HCT116 (cell line): ENCODE results near the gene CTNND2. TPM values are rescaled to one million over a fixed set of nuclear protein-coding genes. Genes with fewer than 3 reads are reported as not detected.

Experiments used
- ATAC-seq: fragments of 200-7000 bp; cut with Tn5 transposase; 2 replicates; pipeline ENCODE4 v1.9.1; 2020; ENCODE audit warnings: mild to moderate bottlenecking, moderate library complexity
- BruUV-seq: library from RNA; stranded (reverse); fragments of 400-500 nt; replicated peaks from 2 replicates; lab custom pipeline; 2021; lab: Mats Ljungman, UMichigan
- CTCF ChIA-PET: fragments of 300-600 bp; sonication (Branson Sonifier 250); formaldehyde crosslinking; loops from one replicate; lab custom pipeline; 2021; ENCODE audit warnings: antibody characterized with exemption; lab: Charles Lee
- POLR2A ChIA-PET: fragments of 300-600, 350-600 bp; sonication (Branson Sonifier 250); formaldehyde crosslinking; loops from one replicate; lab custom pipeline; 2021; ENCODE audit warnings: antibody characterized with exemption; lab: Charles Lee
- RAD21 ChIA-PET, 2 experiments: fragments of 300-600 bp; sonication (Branson Sonifier 250); formaldehyde crosslinking; loops; one replicate each; lab custom pipeline; 2023; ENCODE audit warnings: low total read pairs in 2 of 2; ENCODE audit not compliant: uncharacterized antibody in 2 of 2, unreplicated experiment in 2 of 2, low non-redundant PET in 1 of 2; lab: Charles Lee
- DNase-seq: peaks from one replicate; pipeline ENCODE4 v3.0.0-alpha.2; 2010; ENCODE audit warnings: low read depth, low spot score
- H2AFZ ChIP-seq: fragments of 200-600 bp; shearing (Covaris generic), sonication (generic); 2 replicates; pipeline ENCODE4 v1.6.1; 2017; ENCODE audit warnings: low read depth, mixed run types, mixed read lengths, antibody characterized with exemption, low read length; ENCODE audit not compliant: poor library complexity, severe bottlenecking
- H3K27ac ChIP-seq: 2 replicates; pipeline ENCODE4 v1.5.1; 2012; ENCODE audit warnings: low read depth, low read length
- H3K27me3 ChIP-seq: fragments of 200-600 bp; sonication (generic); 2 replicates; pipeline ENCODE4 v1.6.1; 2016; ENCODE audit warnings: mixed run types, low read length, mixed read lengths; ENCODE audit not compliant: insufficient read depth
- H3K36me3 ChIP-seq, 2 experiments: fragments of 200-500 bp in 1 of 2; fragments of 200-600 bp in 1 of 2; sonication (Bioruptor generic) in 1 of 2; sonication (generic) in 1 of 2; 2 replicates each; pipeline versions ENCODE4 v1.5.1 to v1.6.1; 2014 to 2016; ENCODE audit warnings: low read length in 2 of 2, inconsistent platforms in 1 of 2, mixed read lengths in 1 of 2, mixed run types in 1 of 2; ENCODE audit not compliant: insufficient read depth in 2 of 2, control insufficient read depth in 1 of 2
- H3K4me1 ChIP-seq, 2 experiments: fragments of 200-600 bp in 1 of 2; sonication (generic) in 1 of 2; 2 replicates each; pipeline versions ENCODE4 v1.5.1 to v1.6.1; 2012 to 2017; ENCODE audit warnings: low read length in 2 of 2, inconsistent platforms in 1 of 2, mild to moderate bottlenecking in 1 of 2, mixed read lengths in 1 of 2, mixed run types in 1 of 2, moderate library complexity in 1 of 2; ENCODE audit not compliant: insufficient read depth in 2 of 2, control insufficient read depth in 1 of 2
- H3K4me2 ChIP-seq: fragments of 200-600 bp; sonication (generic); 2 replicates; pipeline ENCODE4 v1.6.1; 2017; ENCODE audit warnings: mixed run types, low read length, mixed read lengths
- H3K4me3 ChIP-seq, 2 experiments: fragments of 200-600 bp in 1 of 2; sonication (generic) in 1 of 2; replicated peaks in 1 of 2; 2 replicates each; pipeline ENCODE4 v1.5.1; 2011 to 2016; ENCODE audit warnings: low read length in 2 of 2, control low read depth in 1 of 2, low read depth in 1 of 2, mild to moderate bottlenecking in 1 of 2, mixed read lengths in 1 of 2, mixed run types in 1 of 2
- H3K79me2 ChIP-seq: fragments of 200-600 bp; sonication (generic); 2 replicates; pipeline ENCODE4 v1.6.1; 2017; ENCODE audit warnings: mild to moderate bottlenecking, mixed run types, low read length, moderate library complexity, mixed read lengths; ENCODE audit not compliant: insufficient read depth
- H3K9ac ChIP-seq: fragments of 200-600 bp; sonication (generic); 2 replicates; pipeline ENCODE4 v1.6.1; 2016; ENCODE audit warnings: low read length, mixed read lengths
- H3K9me2 ChIP-seq: fragments of 200-600 bp; sonication (generic), shearing (Covaris generic); 2 replicates; pipeline ENCODE4 v1.6.1; 2017; ENCODE audit warnings: mixed run types, mild to moderate bottlenecking, moderate library complexity; ENCODE audit not compliant: insufficient read depth
- H3K9me3 ChIP-seq, 2 experiments: fragments of 200-500 bp in 1 of 2; fragments of 200-600 bp in 1 of 2; sonication (Bioruptor generic) in 1 of 2; sonication (generic) in 1 of 2; 2 replicates each; pipeline ENCODE4 v1.6.1; 2014 to 2017; ENCODE audit warnings: low read length in 2 of 2, mixed read lengths in 2 of 2, inconsistent platforms in 1 of 2, low read depth in 1 of 2, mild to moderate bottlenecking in 1 of 2, mixed run types in 1 of 2, moderate library complexity in 1 of 2; ENCODE audit not compliant: control insufficient read depth in 1 of 2, insufficient read depth in 1 of 2
- H4K20me1 ChIP-seq: fragments of 200-600 bp; sonication (generic), shearing (Covaris generic); 2 replicates; pipeline ENCODE4 v1.6.1; 2017; ENCODE audit warnings: mixed run types, mild to moderate bottlenecking, moderate library complexity; ENCODE audit not compliant: insufficient read depth
- ATF3 ChIP-seq: IDR thresholded peaks from 2 replicates; pipeline ENCODE4 v1.6.1; 2012
- CEBPB ChIP-seq: IDR thresholded peaks from 2 replicates; pipeline ENCODE4 v1.6.1; 2012; ENCODE audit warnings: low read depth
- CTCF ChIP-seq, 3 experiments: fragments of 200-600 bp in 1 of 3; sonication (generic) in 1 of 3; IDR thresholded peaks in 2 of 3; conservative IDR thresholded peaks in 1 of 3; 2 replicates each; pipeline ENCODE4 v1.5.1; 2012 to 2017; ENCODE audit warnings: low read depth in 2 of 3, low read length in 2 of 3, antibody characterized with exemption in 1 of 3, borderline replicate concordance in 1 of 3, control low read depth in 1 of 3, mild to moderate bottlenecking in 1 of 3, mixed read lengths in 1 of 3, mixed run types in 1 of 3, moderate library complexity in 1 of 3; ENCODE audit not compliant: insufficient read depth in 1 of 3
- ELF1 ChIP-seq: IDR thresholded peaks from 2 replicates; pipeline ENCODE4 v1.6.1; 2012; ENCODE audit warnings: low read depth, borderline replicate concordance
- JUND ChIP-seq: IDR thresholded peaks from 2 replicates; pipeline ENCODE4 v1.6.1; 2012
- MAX ChIP-seq: IDR thresholded peaks from 2 replicates; pipeline ENCODE4 v1.6.1; 2012
- POLR2AphosphoS5 ChIP-seq: IDR thresholded peaks from 2 replicates; pipeline ENCODE4 v1.6.1; 2011; ENCODE audit warnings: mild to moderate bottlenecking, low read depth, low read length, moderate library complexity
- RAD21 ChIP-seq: IDR thresholded peaks from 2 replicates; pipeline ENCODE4 v1.6.1; 2012; ENCODE audit warnings: low read depth, mild to moderate bottlenecking
- SRF ChIP-seq: IDR thresholded peaks from 2 replicates; pipeline ENCODE4 v1.6.1; 2012; ENCODE audit warnings: low read depth
- TCF7L2 ChIP-seq: IDR thresholded peaks from 2 replicates; pipeline ENCODE4 v1.7.0; 2011; ENCODE audit warnings: borderline replicate concordance, inconsistent platforms; ENCODE audit not compliant: insufficient read depth, insufficient read length; ENCODE audit errors: extremely low read depth
- YY1 ChIP-seq: IDR thresholded peaks from 2 replicates; pipeline ENCODE4 v1.6.1; 2011; ENCODE audit warnings: low read length, low read depth, moderate library complexity, mild to moderate bottlenecking; ENCODE audit not compliant: insufficient replicate concordance; ENCODE audit errors: extremely low read depth
- intact Hi-C: fragments of 100-400 bp; cut with micrococcal nuclease; formaldehyde crosslinking; loops from 2 replicates; pipeline ENCODE4 v1.10.0; 2022
- total RNA-seq: library from RNA; stranded (reverse); gene quantifications from one replicate; pipeline ENCODE4 v1.2.1, GENCODE V29; 2021; ENCODE audit not compliant: unreplicated experiment

CTNND2 gene
- total RNA-seq, 1 experiment from 2014 or later: not detected

- TF ChIP-seq CEBPB: no peak
- no peak for TF ChIP-seq TCF7L2
- no peak for TF ChIP-seq RAD21
- TF ChIP-seq CTCF (IDR thresholded peaks at IDR 0.05 in 2 of 3, conservative IDR thresholded peaks at IDR 0.05 in 1 of 3; ENCODE audit: borderline replicate concordance in 1 of 3, insufficient read depth in 1 of 3, low read depth in 2 of 3, low read length in 2 of 3): no peak
- TF ChIP-seq JUND: no peak
- TF ChIP-seq ELF1: no peak
- TF ChIP-seq POLR2AphosphoS5: no peak
- no peak for TF ChIP-seq MAX
- no peak for TF ChIP-seq SRF
- TF ChIP-seq ATF3: no peak
- no peak for TF ChIP-seq YY1
- no peaks in the 10 kb centered on the region for H3K79me2 ChIP-seq
- intact Hi-C loops: no loop called here
- ChIA-PET CTCF (no interaction called here), RAD21 (no interaction called here), POLR2A (no interaction called here)
- DNase-seq: no peak
- H3K9ac ChIP-seq: no peak overlapping the region
- H2AFZ ChIP-seq: no peak overlapping the region
- H3K4me2 ChIP-seq: no peak overlapping the region
- no peaks in the 10 kb centered on the region for H3K4me1 ChIP-seq
- no peak overlapping the region for H3K4me3 ChIP-seq
- H3K9me2 ChIP-seq: no peaks in the 10 kb centered on the region
- H3K27ac ChIP-seq: no peak overlapping the region
- no TSS peak for BruUV-seq
- no peaks in the 10 kb centered on the region for H4K20me1 ChIP-seq
- no peaks in the 10 kb centered on the region for H3K9me3 ChIP-seq
- ATAC-seq: no peak
- peaks cover 31% of the 10 kb centered on the region for H3K27me3 ChIP-seq
- H3K36me3 ChIP-seq: no peaks in the 10 kb centered on the region
Measured at GRCh38 chr5:11104651-11105112, 799.6 kb downstream of the CTNND2 start.
